GM12878 (cell line): Measurements from ENCODE around the gene PDK1.

Experiments used
- CTCF ChIP-seq, 3 experiments: IDR thresholded peaks in 2 of 3; conservative IDR thresholded peaks in 1 of 3; 2 replicates each; pipeline ENCODE4 v1.5.1; 2011; ENCODE audit warnings: low read depth in 3 of 3, low read length in 3 of 3, mild to moderate bottlenecking in 3 of 3, control low read depth in 2 of 3, moderate library complexity in 2 of 3, inconsistent platforms in 1 of 3, mixed read lengths in 1 of 3; ENCODE audit not compliant: control insufficient read depth in 2 of 3, insufficient read depth in 1 of 3; ENCODE audit errors: extremely low read depth in 1 of 3
- EP300 ChIP-seq, 2 experiments: fragments of 150-350 bp in 1 of 2; IDR thresholded peaks; 2 replicates each; pipeline ENCODE4 v1.6.1; 2011 to 2012; ENCODE audit warnings: low read depth in 2 of 2, low read length in 2 of 2, borderline replicate concordance in 1 of 2, improper control_type of control experiment in 1 of 2, inconsistent platforms in 1 of 2; ENCODE audit not compliant: control insufficient read depth in 1 of 2
- JUND ChIP-seq: IDR thresholded peaks from 2 replicates; pipeline ENCODE4 v1.6.1; 2012; ENCODE audit warnings: low read depth, mild to moderate bottlenecking, low read length, improper control_type of control experiment, moderate library complexity
- NFXL1 ChIP-seq: fragments of 450-650 bp; IDR thresholded peaks from 2 replicates; pipeline ENCODE4 v1.6.1; 2017; ENCODE audit warnings: antibody characterized with exemption, mild to moderate bottlenecking, borderline replicate concordance
- NFYB ChIP-seq: IDR thresholded peaks from 2 replicates; pipeline ENCODE4 v1.6.1; 2011; ENCODE audit warnings: low read depth, mild to moderate bottlenecking, low read length, improper control_type of control experiment, moderate library complexity; ENCODE audit not compliant: insufficient read depth
- POLR2A ChIP-seq: IDR thresholded peaks from 2 replicates; pipeline ENCODE4 v1.6.1; 2011; ENCODE audit warnings: low read depth, mild to moderate bottlenecking, low read length
- SIN3A ChIP-seq: IDR thresholded peaks from 2 replicates; pipeline ENCODE4 v1.6.1; 2012; ENCODE audit warnings: low read depth, low read length, improper control_type of control experiment
- SPI1 ChIP-seq: IDR thresholded peaks from 2 replicates; pipeline ENCODE4 v1.6.1; 2011; ENCODE audit warnings: low read depth, mild to moderate bottlenecking, low read length, moderate library complexity, borderline replicate concordance; ENCODE audit not compliant: insufficient read depth
- ZBTB4 ChIP-seq: fragments of 450-650 bp; formaldehyde crosslinking; IDR thresholded peaks from 2 replicates; pipeline ENCODE4 v1.4.0; 2022; ENCODE audit warnings: mild to moderate bottlenecking, moderate library complexity
- ZNF274 ChIP-seq: IDR thresholded peaks from one replicate; pipeline ENCODE4 v1.8.0; 2011; ENCODE audit not compliant: insufficient read length, insufficient read depth
- ZNF384 ChIP-seq: IDR thresholded peaks from 2 replicates; pipeline ENCODE4 v1.6.1; 2012; ENCODE audit warnings: low read depth, mild to moderate bottlenecking, low read length, improper control_type of control experiment, borderline replicate concordance
- TF ChIP-seq, protein P1 (sequence below): IDR thresholded peaks from 2 replicates; pipeline ENCODE4 v1.6.1; 2012; ENCODE audit warnings: low read length, inconsistent platforms
- TF ChIP-seq, protein P2 (sequence below): IDR thresholded peaks from 2 replicates; pipeline ENCODE4 v1.6.1; 2011; ENCODE audit warnings: mild to moderate bottlenecking, low read depth, low read length, moderate library complexity; ENCODE audit not compliant: insufficient replicate concordance

DNA sequence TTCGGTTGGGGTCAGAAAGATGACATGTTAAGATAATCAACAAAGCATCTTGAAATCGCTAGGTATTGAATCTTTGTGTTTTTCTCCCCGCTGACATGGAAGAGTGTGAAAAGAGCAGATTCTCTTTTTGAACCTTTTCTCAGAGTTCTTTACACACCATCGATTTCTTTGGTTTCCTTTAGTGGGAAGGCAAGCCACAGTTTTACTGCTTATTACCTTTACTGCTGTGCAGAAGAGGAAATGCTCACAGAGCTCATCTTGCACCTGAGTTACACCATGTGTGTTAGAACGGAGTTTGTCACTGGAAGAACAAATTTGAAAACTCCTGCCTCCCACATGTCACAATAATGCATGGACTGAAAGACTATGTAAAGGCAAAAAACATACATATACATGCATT lies 45.3 kb upstream of the PDK1 start:
- TF ChIP-seq, protein P1, sequence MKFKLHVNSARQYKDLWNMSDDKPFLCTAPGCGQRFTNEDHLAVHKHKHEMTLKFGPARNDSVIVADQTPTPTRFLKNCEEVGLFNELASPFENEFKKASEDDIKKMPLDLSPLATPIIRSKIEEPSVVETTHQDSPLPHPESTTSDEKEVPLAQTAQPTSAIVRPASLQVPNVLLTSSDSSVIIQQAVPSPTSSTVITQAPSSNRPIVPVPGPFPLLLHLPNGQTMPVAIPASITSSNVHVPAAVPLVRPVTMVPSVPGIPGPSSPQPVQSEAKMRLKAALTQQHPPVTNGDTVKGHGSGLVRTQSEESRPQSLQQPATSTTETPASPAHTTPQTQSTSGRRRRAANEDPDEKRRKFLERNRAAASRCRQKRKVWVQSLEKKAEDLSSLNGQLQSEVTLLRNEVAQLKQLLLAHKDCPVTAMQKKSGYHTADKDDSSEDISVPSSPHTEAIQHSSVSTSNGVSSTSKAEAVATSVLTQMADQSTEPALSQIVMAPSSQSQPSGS: no peak
- no peak for TF ChIP-seq JUND
- TF ChIP-seq ZBTB4 (CRISPR knock-in tag): no peak
- TF ChIP-seq CTCF (IDR thresholded peaks at IDR 0.05 in 2 of 3, conservative IDR thresholded peaks at IDR 0.05 in 1 of 3; ENCODE audit: control insufficient read depth in 2 of 3, extremely low read depth in 1 of 3, insufficient read depth in 1 of 3, low read depth in 3 of 3, low read length in 3 of 3): no peak
- TF ChIP-seq NFYB: no peak
- TF ChIP-seq POLR2A: no peak
- TF ChIP-seq ZNF384: no peak
- TF ChIP-seq EP300 (IDR thresholded peaks at IDR 0.05; ENCODE audit: borderline replicate concordance in 1 of 2, control insufficient read depth in 1 of 2, low read depth in 2 of 2, low read length in 2 of 2): no peak
- TF ChIP-seq, protein P2, sequence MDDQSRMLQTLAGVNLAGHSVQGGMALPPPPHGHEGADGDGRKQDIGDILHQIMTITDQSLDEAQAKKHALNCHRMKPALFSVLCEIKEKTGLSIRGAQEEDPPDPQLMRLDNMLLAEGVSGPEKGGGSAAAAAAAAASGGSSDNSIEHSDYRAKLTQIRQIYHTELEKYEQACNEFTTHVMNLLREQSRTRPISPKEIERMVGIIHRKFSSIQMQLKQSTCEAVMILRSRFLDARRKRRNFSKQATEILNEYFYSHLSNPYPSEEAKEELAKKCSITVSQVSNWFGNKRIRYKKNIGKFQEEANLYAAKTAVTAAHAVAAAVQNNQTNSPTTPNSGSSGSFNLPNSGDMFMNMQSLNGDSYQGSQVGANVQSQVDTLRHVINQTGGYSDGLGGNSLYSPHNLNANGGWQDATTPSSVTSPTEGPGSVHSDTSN: no peak
- TF ChIP-seq SIN3A: no peak
- no peak for TF ChIP-seq SPI1
- TF ChIP-seq ZNF274: no peak
- no peak for TF ChIP-seq NFXL1
